GM19351 (cell line): ENCODE data around the gene VTN.
"Not testable (repeated sequence)": the region's sequence is repeated elsewhere in the genome, so short reads cannot be mapped to it uniquely, and the experiment has no call there.

Experiments
- ATAC-seq: cut with Tn5 transposase; IDR thresholded peaks from one replicate; pipeline ENCODE4 v1.9.1; 2021; ENCODE audit warnings: mild to moderate bottlenecking, moderate library complexity; ENCODE audit not compliant: unreplicated experiment

The VTN gene

DNA sequence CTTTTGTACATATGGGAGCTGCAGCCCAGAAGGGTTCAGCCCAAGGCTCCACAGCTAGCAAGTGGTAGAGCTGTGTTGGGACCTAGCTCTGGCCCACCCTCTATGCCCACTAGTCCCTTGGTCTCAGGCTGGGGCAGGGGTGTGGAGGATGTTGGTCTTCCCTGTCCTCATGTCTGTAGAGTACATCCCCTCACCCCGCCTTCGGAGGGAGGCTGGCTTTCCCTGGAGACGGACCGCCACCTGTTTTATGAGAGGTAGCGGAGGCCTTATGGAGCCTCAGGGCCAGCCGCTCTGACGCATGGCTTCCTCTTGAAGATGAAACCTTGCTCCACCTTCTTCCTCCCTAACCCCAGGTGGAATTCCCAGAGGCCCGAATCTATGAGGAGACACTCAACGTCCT lies 26.1 kb downstream of the VTN start:
- ATAC-seq: no peak

DNA sequence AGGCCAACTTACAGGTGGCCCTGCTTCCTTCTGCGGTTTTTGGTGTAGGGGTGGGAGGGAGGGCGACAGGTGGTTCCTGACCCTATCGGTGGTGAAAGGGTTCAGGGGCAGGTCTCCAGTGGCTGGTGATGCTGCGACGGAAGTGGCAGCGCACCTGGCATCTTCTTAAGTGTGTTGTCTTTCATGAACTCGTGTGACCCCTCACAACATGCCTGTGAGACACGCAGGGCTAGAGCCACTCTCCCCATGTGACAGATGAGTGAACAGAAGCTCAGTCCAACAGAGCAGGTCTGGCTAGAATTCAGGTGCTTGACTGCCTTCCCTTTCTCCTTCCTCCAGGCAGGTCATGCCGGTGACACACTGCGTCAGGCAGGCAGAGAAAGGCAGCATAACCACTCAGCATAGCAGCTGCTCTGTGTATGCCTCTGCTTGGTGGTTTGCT lies 26.6 kb downstream of the VTN start:
- no peak for ATAC-seq

DNA sequence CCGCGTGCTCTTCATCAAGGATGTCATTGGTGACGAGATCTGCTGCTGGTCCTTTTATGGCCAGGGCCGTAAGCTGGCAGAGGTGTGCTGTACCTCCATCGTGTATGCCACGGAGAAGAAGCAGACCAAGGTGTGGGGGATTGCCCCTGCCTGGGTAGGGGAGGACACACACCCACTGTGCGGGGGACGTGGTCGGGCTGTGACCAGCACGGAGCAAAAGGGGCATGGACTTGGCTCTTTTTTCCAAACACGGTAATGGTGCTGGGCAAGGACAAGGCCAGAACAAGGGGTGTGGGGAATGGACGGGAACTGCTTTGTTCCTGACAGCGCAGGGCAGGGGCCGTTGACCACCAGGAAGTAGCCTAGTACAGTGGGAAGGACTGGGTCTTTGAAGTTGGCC lies 27.8 kb downstream of the VTN start:
- ATAC-seq: no peak

DNA sequence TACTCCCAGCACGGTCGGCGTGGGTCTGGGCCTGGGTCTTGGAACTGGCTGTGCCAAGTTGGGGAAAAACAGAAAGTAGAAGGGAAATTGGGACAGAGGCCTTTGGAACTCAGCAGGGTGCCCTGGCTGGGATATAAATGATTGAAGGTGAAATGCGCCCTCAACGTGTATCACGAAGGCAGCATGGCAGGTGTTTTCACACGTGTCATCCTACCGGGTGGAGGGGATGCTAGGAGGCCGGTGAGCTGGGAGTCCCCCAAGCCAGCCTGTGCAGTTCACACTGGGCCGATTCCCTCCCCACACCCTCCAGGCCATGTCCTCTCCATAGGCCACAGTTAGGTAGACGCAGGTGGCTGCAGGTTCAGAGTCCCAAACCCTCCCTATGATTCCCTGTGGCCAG lies 28.6 kb downstream of the VTN start:
- ATAC-seq: no peak

DNA sequence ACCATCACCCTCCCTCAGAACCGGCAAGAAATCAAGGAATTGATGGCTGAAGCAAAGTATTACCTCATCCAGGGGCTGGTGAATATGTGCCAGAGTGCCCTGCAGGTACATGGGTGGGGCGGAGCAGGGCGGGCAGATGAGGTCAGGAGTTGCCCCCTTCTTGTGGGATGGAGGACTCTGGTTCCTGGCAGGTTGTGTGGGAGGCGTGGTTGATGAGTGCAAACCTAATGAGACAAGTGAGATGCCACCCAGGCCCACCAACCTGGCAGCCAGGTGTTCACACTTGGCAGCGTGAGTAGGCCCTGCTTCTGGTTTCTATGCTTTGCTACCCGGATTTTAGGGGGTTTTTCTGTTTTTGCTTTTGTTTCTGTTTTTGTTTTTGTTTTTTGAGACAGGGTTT lies 29.7 kb downstream of the VTN start:
- ATAC-seq: no peak

DNA sequence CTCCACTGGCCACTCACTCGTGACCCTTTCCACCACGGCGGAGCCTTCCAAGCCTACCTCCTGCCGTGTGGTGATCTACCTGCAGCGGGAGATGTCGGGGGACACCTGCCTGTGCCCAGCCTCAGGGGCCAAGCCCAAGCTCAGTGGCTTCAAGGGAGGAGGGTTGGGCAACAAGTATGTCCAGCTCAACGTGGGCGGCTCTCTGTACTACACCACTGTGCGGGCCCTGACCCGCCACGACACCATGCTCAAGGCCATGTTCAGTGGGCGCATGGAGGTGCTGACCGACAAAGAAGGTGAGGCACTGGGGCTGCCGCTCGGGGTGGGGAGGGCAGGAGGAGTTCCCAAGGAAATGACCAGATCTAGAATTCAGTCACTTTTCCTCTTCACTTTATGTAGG lies 30.7 kb downstream of the VTN start:
- no peak for ATAC-seq

DNA sequence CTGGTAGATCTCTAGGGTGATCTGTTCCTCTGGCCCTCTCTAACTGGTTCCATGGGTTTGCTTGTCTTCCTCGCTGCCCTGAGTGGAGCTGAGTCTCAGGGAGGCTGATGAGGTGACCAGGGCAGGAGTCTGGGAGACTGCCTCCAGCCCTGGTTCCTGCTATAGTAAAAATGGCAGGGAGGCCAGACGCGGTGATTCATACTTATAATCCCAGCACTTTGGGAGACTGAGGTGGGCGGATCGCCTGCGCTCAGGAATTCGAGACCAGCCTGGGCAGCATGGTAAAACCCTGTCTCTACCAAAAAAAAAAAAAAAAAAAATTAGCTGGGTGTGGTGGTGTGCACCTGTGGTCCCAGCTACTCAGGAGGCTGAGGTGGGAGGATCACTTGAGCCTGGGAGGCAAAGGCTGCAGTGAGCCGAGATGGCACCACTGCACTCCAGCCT lies 31.3 kb downstream of the VTN start:
- ATAC-seq: not testable (repeated sequence)

DNA sequence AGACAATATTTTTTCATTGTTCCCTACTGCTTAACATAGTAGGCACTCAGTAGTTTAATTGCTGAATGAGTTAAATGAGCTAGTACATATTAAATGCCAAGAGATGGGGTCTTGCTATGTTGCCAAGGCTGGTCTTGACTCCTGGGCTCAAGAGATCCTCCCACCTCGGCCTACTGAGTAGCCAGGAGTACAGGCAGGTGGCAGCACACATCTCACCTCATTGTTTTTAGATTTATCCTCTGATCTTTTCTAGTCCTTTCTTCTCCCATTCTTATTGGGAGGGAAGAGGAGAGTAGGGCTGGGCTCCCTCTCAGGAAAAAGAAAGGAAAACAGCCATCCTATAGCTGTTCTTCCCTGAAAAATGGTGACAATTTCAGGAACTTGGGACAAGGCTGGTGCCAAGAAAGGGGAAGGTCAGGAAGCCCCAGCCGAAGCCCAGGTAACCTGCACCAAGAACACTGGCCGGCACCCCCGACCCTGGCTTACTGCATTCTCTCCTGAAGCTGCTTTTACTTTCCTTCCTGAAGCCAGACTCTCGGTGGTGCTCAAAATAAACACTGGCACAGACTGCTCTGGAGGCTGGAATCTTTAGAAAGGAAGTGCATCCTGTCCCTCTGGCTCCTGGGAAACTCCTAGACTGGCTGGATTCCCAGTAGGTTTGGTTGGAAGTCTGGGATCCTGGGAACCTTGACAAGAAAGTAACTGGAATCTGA lies 31.9 kb downstream of the VTN start:
- no peak for ATAC-seq

DNA sequence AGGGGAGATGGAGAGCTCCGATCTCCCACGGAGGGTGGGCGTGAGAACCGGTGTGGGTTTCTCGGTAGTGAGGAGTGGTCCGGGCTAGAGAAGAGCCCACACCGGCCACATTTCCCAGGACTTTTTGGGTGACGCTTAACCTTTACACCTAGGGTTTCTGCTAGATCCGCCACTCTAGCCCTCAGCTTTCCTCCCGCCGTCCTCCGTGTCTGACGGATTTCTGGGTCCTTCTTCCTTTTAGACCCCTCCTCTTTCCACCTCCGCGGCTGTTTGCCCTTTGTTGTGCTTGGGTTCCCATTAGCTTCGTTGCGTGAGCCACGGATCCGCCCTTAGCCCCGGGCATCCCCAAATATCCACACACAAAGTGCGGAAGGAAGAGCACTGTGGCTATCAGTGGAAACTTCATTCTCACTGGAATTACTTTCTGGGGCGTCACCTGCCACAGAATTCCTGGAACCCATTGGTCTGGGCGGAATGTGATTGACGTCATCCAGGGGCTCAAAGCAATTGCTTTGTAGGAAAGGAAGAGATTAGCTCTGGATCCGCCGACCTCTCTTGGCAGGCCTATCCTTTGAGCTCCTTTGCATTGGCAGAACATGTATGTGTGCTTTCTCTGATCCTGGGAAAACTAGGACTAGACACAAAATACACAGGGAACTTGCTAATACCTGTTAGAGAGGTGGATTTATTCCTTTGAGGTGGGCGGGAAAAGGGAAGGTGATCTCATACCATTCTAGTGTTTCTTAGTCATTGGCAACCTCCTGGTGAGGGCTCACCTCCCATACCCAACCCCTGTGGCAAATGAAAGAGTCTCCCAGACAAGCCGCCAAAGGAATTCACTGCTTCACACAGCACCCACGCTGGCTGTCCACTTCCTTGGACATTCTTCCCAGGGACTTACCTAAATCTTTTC lies 33.9 kb downstream of the VTN start:
- no peak for ATAC-seq

DNA sequence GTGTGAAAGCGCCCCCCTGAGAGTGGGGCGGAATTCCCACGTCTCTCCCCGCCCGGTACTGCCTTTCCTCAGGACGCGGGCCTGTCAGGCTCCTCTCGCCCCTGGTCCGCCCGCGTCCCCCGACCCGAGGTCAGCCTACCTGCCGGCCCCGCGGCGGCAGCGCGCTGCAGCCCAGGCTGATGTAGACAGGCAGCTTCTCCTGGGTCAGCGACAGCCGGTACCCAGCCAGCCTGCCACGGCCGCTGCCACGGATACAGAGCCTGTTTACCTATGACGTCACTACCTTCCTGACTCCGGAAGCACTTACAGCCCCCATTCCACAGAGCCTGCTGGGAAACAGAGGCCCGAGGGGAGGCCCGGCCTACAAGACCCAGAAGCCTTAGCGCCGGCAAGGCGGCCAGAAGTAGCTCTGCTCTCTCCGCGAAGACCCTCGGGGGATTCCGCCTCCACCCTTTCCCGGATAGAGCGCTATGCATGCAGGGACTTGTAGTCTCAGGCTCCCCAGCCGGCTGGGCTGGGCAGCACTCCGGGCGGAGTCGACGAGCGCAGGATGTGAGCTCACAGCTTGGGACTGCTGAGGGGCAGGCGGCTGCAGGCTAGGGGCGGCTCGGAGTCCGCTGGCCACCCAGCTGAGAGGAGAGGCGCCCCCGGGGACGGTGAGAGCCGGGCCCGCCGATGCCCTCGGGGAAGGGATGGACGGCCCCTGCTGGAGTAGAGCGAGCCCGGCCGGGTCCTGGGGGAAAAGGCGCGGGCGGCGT lies 34.7 kb downstream of the VTN start, which contains the start of the genes IFT20 and TNFAIP1:
TSS of gene IFT20 (minus strand) at position 272 of the 758 bp plus-strand sequence. CDS start 3,487 bp downstream, outside the sequence.
TSS of gene TNFAIP1 (plus strand) at position 561 of the 758 bp plus-strand sequence. CDS start 3,761 bp downstream, outside the sequence.
- ATAC-seq: peak; percentile 94

DNA sequence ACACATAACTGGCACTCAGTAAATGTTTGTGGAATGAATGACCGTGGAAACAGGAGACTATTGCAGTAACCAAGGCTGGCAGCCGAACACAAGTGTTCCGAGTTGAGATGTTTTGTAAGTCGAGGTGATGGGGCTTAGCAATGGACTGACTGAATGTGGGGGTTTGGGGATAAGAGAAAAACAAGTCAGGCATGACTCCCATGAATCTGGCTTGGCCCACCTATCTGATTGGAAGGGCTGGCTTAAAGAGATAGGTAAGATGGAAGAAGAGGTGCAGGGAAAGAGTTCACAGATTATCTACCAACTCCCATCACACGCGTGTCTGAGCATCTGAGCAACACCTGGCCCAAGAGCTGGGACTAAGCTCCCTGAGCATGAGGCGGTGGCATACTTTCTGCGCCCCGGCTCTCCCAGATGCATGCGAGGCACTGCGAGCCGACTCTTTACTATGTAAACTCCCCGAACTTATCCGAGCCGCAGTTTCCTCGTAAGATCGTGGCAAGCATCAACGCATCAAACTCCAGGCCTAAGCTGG lies 35.4 kb downstream of the VTN start:
- no peak for ATAC-seq

DNA sequence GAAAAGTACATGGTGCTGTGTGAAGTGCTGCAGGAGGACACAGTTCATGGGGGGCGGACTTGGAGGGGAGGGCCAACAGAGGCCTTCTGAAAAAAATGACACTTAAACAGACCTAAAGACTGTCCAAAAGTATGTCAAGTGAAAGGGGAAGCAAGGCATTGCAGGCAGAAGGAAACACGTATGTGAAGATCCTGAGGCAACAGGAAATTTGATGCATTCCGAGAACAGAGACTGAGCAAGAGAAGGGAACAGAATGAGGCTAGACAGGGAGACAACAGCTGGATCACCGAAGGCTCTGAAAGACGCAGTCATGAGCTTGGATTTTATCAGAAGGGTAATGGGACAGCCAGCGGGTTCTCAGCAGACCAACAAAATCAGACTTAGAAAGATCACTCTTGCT lies 35.9 kb downstream of the VTN start:
- ATAC-seq: no peak

DNA sequence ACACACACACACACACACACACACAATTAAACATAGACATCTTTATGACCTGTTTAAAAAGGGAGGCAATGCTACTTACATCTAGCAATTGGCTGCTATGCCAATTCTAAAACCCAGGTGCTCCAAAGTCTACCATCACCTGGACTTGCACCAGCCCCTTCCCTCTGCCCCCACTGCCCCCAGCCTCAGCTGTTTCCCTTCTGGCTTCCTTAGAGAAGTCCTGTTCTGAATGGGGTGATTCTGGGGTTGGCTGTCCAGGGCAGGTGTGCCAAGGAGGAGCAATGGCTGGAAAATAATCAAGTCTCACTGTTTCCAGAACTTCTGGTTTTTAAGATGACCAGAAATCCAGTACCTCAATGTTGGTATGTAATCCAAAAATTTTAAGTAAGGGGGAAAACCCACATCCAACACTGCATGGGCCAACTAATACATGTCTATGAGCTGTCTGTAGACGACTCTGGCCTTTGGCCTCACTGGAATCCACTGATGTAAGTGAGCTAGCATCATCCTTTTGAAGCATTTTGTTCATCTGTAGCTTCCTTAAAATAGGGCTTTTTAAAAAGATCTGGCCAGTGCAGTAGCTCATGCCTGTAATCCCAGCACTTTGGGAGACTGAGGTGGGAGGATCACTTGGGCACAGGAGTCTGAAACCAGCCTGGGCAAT lies 36.9 kb downstream of the VTN start:
- no peak for ATAC-seq

DNA sequence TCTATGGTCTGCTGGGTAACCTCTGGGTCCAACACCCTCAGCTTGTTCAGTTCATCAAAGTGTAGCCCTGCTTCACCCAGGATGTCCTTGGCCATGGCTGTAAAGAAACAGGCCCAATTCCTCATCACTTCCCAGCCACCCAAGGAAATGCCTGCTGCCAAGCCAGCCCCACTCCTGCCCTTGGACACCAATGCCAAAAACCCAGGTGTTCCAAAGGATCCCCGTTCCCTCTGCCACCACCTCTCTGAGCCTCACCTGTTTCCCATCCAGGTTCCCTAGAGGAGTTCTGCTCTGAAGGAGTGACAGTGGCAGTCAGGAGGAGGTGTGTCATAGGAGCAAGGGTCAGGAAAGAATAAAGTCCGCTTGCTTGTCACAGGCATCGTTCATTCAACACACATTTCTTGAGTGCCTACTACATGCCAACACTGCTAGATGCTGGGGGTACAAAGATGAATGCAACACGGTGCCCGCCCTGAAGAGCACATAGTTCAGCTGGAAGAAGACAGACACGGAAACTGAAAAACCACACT lies 38.2 kb downstream of the VTN start:
- no peak for ATAC-seq

DNA sequence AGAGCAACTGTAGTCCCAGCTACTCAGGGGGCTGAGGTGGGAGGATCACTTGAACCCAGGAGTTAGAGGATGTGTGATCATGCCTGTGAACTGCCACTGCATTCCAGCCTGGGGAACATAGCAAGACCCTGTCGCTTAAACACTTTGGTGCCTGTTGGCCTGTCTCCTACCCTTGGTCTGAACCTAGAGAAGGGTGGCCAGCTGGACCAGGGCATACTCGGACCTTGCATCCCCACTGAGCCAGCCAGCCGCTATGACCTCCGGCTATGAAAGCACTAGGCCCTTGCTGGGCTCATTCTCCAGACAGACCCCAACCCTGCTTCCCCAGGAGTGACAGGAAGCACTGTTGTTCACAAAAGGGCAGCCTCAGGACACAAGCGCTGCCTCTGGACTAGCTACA lies 39.4 kb downstream of the VTN start:
- ATAC-seq: no peak

DNA sequence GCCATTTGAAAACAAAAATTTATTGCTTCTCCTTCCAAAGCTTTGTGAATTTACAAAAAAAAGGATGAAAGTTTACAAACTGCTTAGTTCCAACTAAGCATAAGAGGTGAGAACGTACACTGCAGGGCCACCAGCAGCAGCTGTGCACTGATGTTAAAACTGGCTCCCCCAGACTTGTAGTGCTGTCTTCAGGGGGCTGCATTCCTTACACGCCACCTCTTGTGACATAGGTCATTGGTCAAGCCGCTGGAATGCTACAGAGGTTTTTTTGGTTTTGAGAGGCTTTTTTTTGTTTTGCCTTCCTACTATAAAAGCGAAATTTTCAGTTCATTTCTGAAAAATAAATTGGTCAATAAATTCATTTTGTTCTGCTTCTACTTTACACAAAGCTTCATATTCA lies 41.8 kb downstream of the VTN start:
- no peak for ATAC-seq

DNA sequence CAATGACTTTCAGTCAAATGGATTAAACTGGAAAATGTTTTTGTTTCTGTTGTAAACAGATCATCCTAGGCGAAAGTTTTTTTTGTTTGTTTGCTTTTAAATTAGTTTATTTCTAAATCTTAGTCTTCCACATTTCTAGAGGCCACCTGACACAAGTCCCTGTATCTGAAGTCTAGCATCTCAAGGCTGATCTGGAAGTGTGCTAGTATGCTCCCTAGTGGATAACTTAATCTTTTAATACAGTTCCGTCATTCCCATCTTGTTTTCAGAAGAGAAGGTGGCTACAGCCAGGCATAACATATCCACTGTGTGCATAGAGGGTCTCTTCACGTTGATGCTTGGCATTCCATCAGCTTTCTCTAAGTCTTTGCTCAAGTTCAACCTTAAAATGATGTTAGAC lies 42.4 kb downstream of the VTN start:
- no peak for ATAC-seq

DNA sequence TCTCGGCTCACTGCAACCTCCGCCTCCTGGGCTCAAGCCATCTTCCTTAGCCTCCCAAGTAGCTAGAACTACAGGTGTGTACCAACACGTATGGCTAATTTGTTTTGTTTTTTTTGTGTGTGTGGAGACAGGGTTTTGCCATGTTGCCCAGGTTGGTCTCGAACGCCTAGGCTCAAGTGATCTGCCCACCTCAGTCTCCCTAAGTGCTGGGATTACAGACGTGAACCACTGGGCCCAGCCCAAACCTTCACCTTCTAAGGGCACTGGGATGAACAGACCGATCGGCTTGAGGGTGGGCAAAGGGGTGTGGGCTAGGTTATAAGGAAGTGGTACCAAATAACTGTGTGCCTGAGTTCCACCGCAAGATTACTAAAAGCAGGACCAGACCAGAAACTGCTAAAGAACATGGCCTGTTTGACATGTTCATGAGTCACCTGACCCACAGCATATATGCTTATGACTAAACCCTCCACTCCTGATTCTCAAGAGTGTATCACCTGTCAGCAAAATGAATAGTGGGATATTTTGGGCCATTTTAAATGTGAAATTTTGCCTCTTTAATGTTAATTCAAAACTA lies 43.0 kb downstream of the VTN start:
- ATAC-seq: peak; percentile 50

DNA sequence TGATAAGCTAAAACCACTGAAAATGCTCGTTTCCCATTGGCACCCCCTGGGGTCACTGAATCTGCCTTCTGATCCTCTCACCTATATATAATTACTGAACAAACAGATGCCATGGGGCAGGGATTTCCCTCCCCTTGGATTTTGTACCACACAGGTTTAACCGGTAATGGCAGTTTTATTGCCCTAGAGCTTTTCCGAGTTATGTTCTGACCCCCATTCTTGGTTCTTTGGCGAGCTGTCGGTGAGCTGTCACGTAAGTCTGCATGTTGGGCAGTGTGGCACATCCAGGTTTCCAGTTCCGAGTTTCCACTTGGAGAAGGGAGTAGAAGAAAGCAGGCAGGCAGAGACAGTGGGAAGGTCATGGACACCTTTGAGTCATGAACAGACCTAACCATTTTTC lies 44.0 kb downstream of the VTN start:
- ATAC-seq: no peak

DNA sequence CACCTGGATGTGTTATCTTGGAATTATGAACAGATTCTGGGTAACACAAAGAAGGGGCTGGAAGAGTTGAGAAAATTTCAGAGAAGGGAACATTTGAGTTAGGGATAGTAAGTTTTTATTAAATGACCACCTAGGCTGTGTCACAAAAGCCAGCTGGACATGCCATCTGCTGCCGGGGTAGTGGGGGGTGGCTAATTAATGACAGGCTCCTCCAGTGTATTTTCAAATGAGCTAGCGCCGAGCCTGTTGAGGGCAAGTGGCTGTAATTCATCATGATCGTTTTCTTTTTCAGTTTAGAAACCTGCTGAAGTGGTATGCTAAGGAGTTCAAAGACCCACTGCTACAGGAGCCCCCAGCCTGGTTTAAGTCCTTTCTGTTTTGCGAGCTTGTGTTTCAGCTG lies 44.9 kb downstream of the VTN start:
- ATAC-seq: no peak
